GM12878 (cell line): ENCODE data around the gene MAML3. TPM values are rescaled to one million over a fixed set of nuclear protein-coding genes. Genes with fewer than 3 reads are reported as not detected.

Source experiments
- ATAC-seq: fragments of 200-7000 bp; cut with Tn5 transposase; 3 replicates; pipeline ENCODE4 v1.9.1; 2020; ENCODE audit warnings: mild to moderate bottlenecking, moderate library complexity
- BruUV-seq: library from RNA; stranded (reverse); fragments of 400-500 nt; replicated peaks from 2 replicates; lab custom pipeline; 2021; lab: Mats Ljungman, UMichigan
- CTCF ChIA-PET: fragments of 300-600 bp; sonication (Branson Sonifier 250); formaldehyde crosslinking; extraction: SDS; loops from one replicate; lab custom pipeline; 2021; ENCODE audit warnings: inconsistent platforms; lab: Yijun Ruan, JAX
- POLR2A ChIA-PET: fragments of 350-600 bp; formaldehyde crosslinking; extraction: SDS; loops from one replicate; lab custom pipeline; 2021; ENCODE audit warnings: inconsistent platforms; lab: Charles Lee
- RAD21 ChIA-PET: fragments of 300-600 bp; sonication (Branson Sonifier 250); formaldehyde crosslinking; loops from one replicate; lab custom pipeline; 2023; ENCODE audit warnings: antibody characterized with exemption; ENCODE audit not compliant: unreplicated experiment; lab: Charles Lee
- SMC1A ChIA-PET: fragments of 300-600 bp; sonication (Branson Sonifier 250); formaldehyde crosslinking; loops from one replicate; lab custom pipeline; 2023; ENCODE audit not compliant: unreplicated experiment, uncharacterized antibody; lab: Charles Lee
- DNase-seq: peaks from one replicate; pipeline ENCODE4 v3.0.0-alpha.2; 2011; ENCODE audit warnings: low read depth, low spot score
- FAIRE-seq: peaks from 3 replicates; lab custom pipeline; 2011; peaks lifted over from hg19 to GRCh38; lab: Jason Lieb, UNC
- H2AFZ ChIP-seq: 2 replicates; pipeline ENCODE4 v1.6.0; 2011; ENCODE audit warnings: low read depth, low read length, control low read depth; ENCODE audit not compliant: control insufficient read depth
- H3K27ac ChIP-seq: 2 replicates; pipeline ENCODE4 v1.5.1; 2011; ENCODE audit warnings: control low read depth; ENCODE audit not compliant: control insufficient read depth, insufficient read depth
- H3K27me3 ChIP-seq, 2 experiments: replicated peaks in 1 of 2; 2 replicates each; pipeline versions ENCODE4 v1.6.0 to v1.6.1; 2011; ENCODE audit warnings: low read length in 1 of 2; ENCODE audit not compliant: control insufficient read depth in 2 of 2, insufficient read depth in 2 of 2
- H3K36me3 ChIP-seq, 2 experiments: 2 replicates each; pipeline ENCODE4 v1.5.1; 2011; ENCODE audit warnings: low read length in 1 of 2; ENCODE audit not compliant: control insufficient read depth in 2 of 2, insufficient read depth in 2 of 2
- H3K4me1 ChIP-seq: 2 replicates; pipeline ENCODE4 v1.6.1; 2011; ENCODE audit warnings: mild to moderate bottlenecking, low read length, moderate library complexity, mixed read lengths; ENCODE audit not compliant: control insufficient read depth, insufficient read depth
- H3K4me2 ChIP-seq: 2 replicates; pipeline ENCODE4 v1.6.0; 2011; ENCODE audit warnings: control low read depth; ENCODE audit not compliant: control insufficient read depth, insufficient read depth
- H3K4me3 ChIP-seq: fragments of 200-600 bp; sonication (generic); 2 replicates; pipeline ENCODE4 v1.5.1; 2016
- H3K79me2 ChIP-seq: 2 replicates; pipeline ENCODE4 v1.6.0; 2011; ENCODE audit warnings: low read length; ENCODE audit not compliant: control insufficient read depth, insufficient read depth
- H3K9ac ChIP-seq: 2 replicates; pipeline ENCODE4 v1.8.0; 2011; ENCODE audit warnings: low read length, control low read depth, mixed read lengths; ENCODE audit not compliant: control insufficient read depth, insufficient read depth
- H3K9me3 ChIP-seq: replicated peaks from 3 replicates; pipeline ENCODE4 v1.5.1; 2011; ENCODE audit warnings: mild to moderate bottlenecking, low read length; ENCODE audit not compliant: control insufficient read depth, insufficient read depth
- H4K20me1 ChIP-seq: 2 replicates; pipeline ENCODE4 v1.6.0; 2011; ENCODE audit not compliant: control insufficient read depth, insufficient read depth
- BACH1 ChIP-seq: fragments of 450-650 bp; IDR thresholded peaks from 2 replicates; pipeline ENCODE4 v1.6.1; 2017; ENCODE audit warnings: mild to moderate bottlenecking, borderline replicate concordance
- BHLHE40 ChIP-seq, 2 experiments: fragments of 450-650 bp in 1 of 2; IDR thresholded peaks; 2 replicates each; pipeline ENCODE4 v1.6.1; 2011 to 2017; ENCODE audit warnings: low read depth in 2 of 2, borderline replicate concordance in 1 of 2, improper control_type of control experiment in 1 of 2, low read length in 1 of 2, mild to moderate bottlenecking in 1 of 2
- BRCA1 ChIP-seq: IDR thresholded peaks from 2 replicates; pipeline ENCODE4 v1.6.1; 2011; ENCODE audit warnings: low read depth, low read length, improper control_type of control experiment
- CHD4 ChIP-seq: fragments of 200-600 bp; sonication (generic); IDR thresholded peaks from 2 replicates; pipeline ENCODE4 v1.6.1; 2016; ENCODE audit warnings: mild to moderate bottlenecking
- DPF2 ChIP-seq: fragments of 450-650 bp; IDR thresholded peaks from 2 replicates; pipeline ENCODE4 v1.6.1; 2017; ENCODE audit warnings: mild to moderate bottlenecking
- HCFC1 ChIP-seq: fragments of 150-350 bp; IDR thresholded peaks from 2 replicates; pipeline ENCODE4 v1.6.1; 2014; ENCODE audit warnings: low read length
- HDAC6 ChIP-seq: fragments of 200-600 bp; sonication (generic); IDR thresholded peaks from one replicate; pipeline ENCODE4 v1.8.0; 2017; ENCODE audit warnings: antibody characterized with exemption; ENCODE audit not compliant: unreplicated experiment
- IRF5 ChIP-seq: fragments of 450-650 bp; IDR thresholded peaks from 2 replicates; pipeline ENCODE4 v1.6.1; 2017; ENCODE audit warnings: borderline replicate concordance
- MTA3 ChIP-seq: IDR thresholded peaks from 2 replicates; pipeline ENCODE4 v1.6.1; 2012; ENCODE audit warnings: low read length, inconsistent platforms, borderline replicate concordance
- NBN ChIP-seq: fragments of 450-650 bp; IDR thresholded peaks from 2 replicates; pipeline ENCODE4 v1.6.1; 2016
- NFYA ChIP-seq: IDR thresholded peaks from 2 replicates; pipeline ENCODE4 v1.6.1; 2011; ENCODE audit warnings: low read depth, mild to moderate bottlenecking, low read length, improper control_type of control experiment, borderline replicate concordance
- PAX8 ChIP-seq: fragments of 450-650 bp; IDR thresholded peaks from 2 replicates; pipeline ENCODE4 v1.6.1; 2017; ENCODE audit warnings: mild to moderate bottlenecking, moderate library complexity
- PKNOX1 ChIP-seq: fragments of 450-650 bp; IDR thresholded peaks from 2 replicates; pipeline ENCODE4 v1.6.1; 2016; ENCODE audit warnings: mild to moderate bottlenecking
- POLR2AphosphoS5 ChIP-seq: IDR thresholded peaks from 2 replicates; pipeline ENCODE4 v1.6.1; 2011; ENCODE audit warnings: mild to moderate bottlenecking, low read length, inconsistent platforms
- RAD51 ChIP-seq: fragments of 450-650 bp; IDR thresholded peaks from 2 replicates; pipeline ENCODE4 v1.6.1; 2016; ENCODE audit warnings: moderate library complexity, mild to moderate bottlenecking, inconsistent platforms
- RELB ChIP-seq: fragments of 450-650 bp; IDR thresholded peaks from 2 replicates; pipeline ENCODE4 v1.6.1; 2017; ENCODE audit warnings: low read depth, mild to moderate bottlenecking, moderate library complexity
- SKIL ChIP-seq: fragments of 450-650 bp; IDR thresholded peaks from 2 replicates; pipeline ENCODE4 v1.6.1; 2017; ENCODE audit warnings: mild to moderate bottlenecking, low read depth, inconsistent platforms; ENCODE audit not compliant: poor library complexity, severe bottlenecking
- TARDBP ChIP-seq: IDR thresholded peaks from 2 replicates; pipeline ENCODE4 v1.6.1; 2016; ENCODE audit warnings: borderline replicate concordance
- WGBS: methylation state at CpG from one replicate; pipeline ENCODE4 v1.1.6; 2016; ENCODE audit warnings: low lambda C conversion rate; ENCODE audit not compliant: insufficient replicate concordance, insufficient coverage; ENCODE audit errors: missing lambda C conversion rate; 5-methylcytosine and 5-hydroxymethylcytosine counted together
- in situ Hi-C: fragments of 300-500 bp; cut with MboI; formaldehyde crosslinking; loops from 9 replicates; pipeline ENCODE4 v1.14.3; 2018; ENCODE audit warnings: mixed read lengths
- intact Hi-C: fragments of 100-400 bp; cut with micrococcal nuclease; formaldehyde crosslinking; loops from one replicate; pipeline ENCODE4 v1.14.2; 2022; ENCODE audit not compliant: unreplicated experiment
- polyA plus RNA-seq, 11 experiments: library from polyadenylated mRNA; depleted of rRNA in 4 of 11; unstranded in 6 of 11; stranded (reverse) in 5 of 11; fragments of >200 nt; fragmentation: Nextera tagmentation in 4 of 11; fragmentation: Illumina TruSeq in 1 of 11; extraction: Ambion mirVana in 4 of 11; extraction: Trizol in 1 of 11; gene quantifications; 1 replicate in 1 of 11; 2 replicates in 10 of 11; pipeline versions ENCODE4 v1.2.1 to v1.2.3, GENCODE V29; 2011 to 2016; ENCODE audit warnings: inconsistent platforms in 2 of 11, missing spikeins in 2 of 11, low read depth in 1 of 11
- total RNA-seq, 4 experiments: library from RNA; depleted of rRNA in 3 of 4; stranded (reverse); fragments of >200 nt in 3 of 4; fragmentation: Illumina TruSeq in 1 of 4; extraction: Trizol in 1 of 4; gene quantifications; 2 replicates each; pipeline versions ENCODE4 v1.2.1 to v1.2.3, GENCODE V29; 2013 to 2021

MAML3 gene
- total and polyA plus RNA-seq, 10 of the 15 experiments (the other 5 are each of a cell fraction or from before 2014, with no cell fraction given), result under 0.01 to 0.53 (median 0.06) TPM; not detected in 2

GRCh38 chr4:139863531-139863930 is 290.5 kb downstream of the MAML3 start (continued):
- TF ChIP-seq PAX8 (no peak), PKNOX1 (no peak), BHLHE40 (IDR thresholded peaks at IDR 0.05; ENCODE audit: borderline replicate concordance in 1 of 2, low read depth in 2 of 2, low read length in 1 of 2) (no peak), DPF2 (no peak), HCFC1 (no peak), IRF5 (no peak), SKIL (no peak), NFYA (no peak)

GRCh38 chr4:139861471-139861870 is 292.5 kb downstream of the MAML3 start:
- intact Hi-C loops, result no loop called here
- Histone ChIP-seq H3K27ac (no peak overlapping the region), H3K4me2 (no peak overlapping the region)
- TF ChIP-seq TARDBP (no peak), RAD51 (no peak), HDAC6 (no peak), MTA3 (no peak), RELB (no peak), BRCA1 (no peak), HCFC1 (no peak), CHD4 (no peak), BACH1 (no peak), POLR2AphosphoS5 (no peak), NBN (no peak)
- TF ChIP-seq, all 136 proteins: peak for 0
- 9% methylated on average over 4 of the region's 4 CpGs for WGBS
- DNase-seq (no peak), ATAC-seq (no peak), FAIRE-seq (no peak)
- SMC1A ChIA-PET, result no interaction called here
- Histone ChIP-seq H3K36me3 (no peaks in the 10 kb centered on the region), H3K4me3 (no peak overlapping the region), H4K20me1 (no peaks in the 10 kb centered on the region), H3K27me3 (peaks cover 3 to 12% of the 10 kb centered on the region in 2 experiments; a peak in 3 of 4 replicates), H3K4me1 (peaks cover 3% of the 10 kb centered on the region; the same call in 1 of the 2 replicates), H3K9me3 (no peaks in the 10 kb centered on the region), H2AFZ (no peak overlapping the region), H3K9ac (no peak overlapping the region), H3K79me2 (no peaks in the 10 kb centered on the region)
- POLR2A ChIA-PET, result no interaction called here
- RAD21 ChIA-PET, result no interaction called here
- no TSS peak for BruUV-seq
- in situ Hi-C loops, result no loop called here
- CTCF ChIA-PET, result no interaction called here
